ENCODE results near the gene GARIN5A.
"Not testable (repeated sequence)": the region's sequence is repeated elsewhere in the genome, so short reads cannot be mapped to it uniquely, and the experiment has no call there.

The GARIN5A gene

GRCh38 chr19:50450369-50451222 is 26.1 kb downstream of the GARIN5A start:
- no peak for DNase-seq (ENCODE audit: low read depth, low spot score)
- TF ChIP-seq CTCF (IDR thresholded peaks at IDR 0.05; ENCODE audit: low read depth, low read length) = no peak
- in situ Hi-C loops (cut with HindIII; ENCODE audit: low sequenced_read_pairs) = no loop called here
- H3K4me3 ChIP-seq (ENCODE audit: low read depth, low read length) = no peak overlapping the region

GRCh38 chr19:50449236-50449899 is 27.3 kb downstream of the GARIN5A start:
- in situ Hi-C loops (cut with HindIII; ENCODE audit: low sequenced_read_pairs) = no loop called here
- DNase-seq (ENCODE audit: low read depth, low spot score) = no peak
- no peak for TF ChIP-seq CTCF (IDR thresholded peaks at IDR 0.05; ENCODE audit: low read depth, low read length)
- no peak overlapping the region for H3K4me3 ChIP-seq (ENCODE audit: low read depth, low read length)

- no peak for TF ChIP-seq CTCF (IDR thresholded peaks at IDR 0.05; ENCODE audit: low read depth, low read length)
- in situ Hi-C loops (cut with HindIII; ENCODE audit: low sequenced_read_pairs) = no loop called here
- no peak for DNase-seq (ENCODE audit: low read depth, low spot score)
- no peak overlapping the region for H3K4me3 ChIP-seq (ENCODE audit: low read depth, low read length)
Observed at GRCh38 chr19:50447750-50448149, 28.9 kb downstream of the GARIN5A start.

- no peak for TF ChIP-seq CTCF (IDR thresholded peaks at IDR 0.05; ENCODE audit: low read depth, low read length)
- H3K4me3 ChIP-seq (ENCODE audit: low read depth, low read length) = no peak overlapping the region
- DNase-seq (ENCODE audit: low read depth, low spot score) = no peak
- in situ Hi-C loops (cut with HindIII; ENCODE audit: low sequenced_read_pairs) = no loop called here
Observed at GRCh38 chr19:50447053-50447452, 29.6 kb downstream of the GARIN5A start.

- in situ Hi-C loops (cut with HindIII; ENCODE audit: low sequenced_read_pairs) = no loop called here
- no peak for TF ChIP-seq CTCF (IDR thresholded peaks at IDR 0.05; ENCODE audit: low read depth, low read length)
- DNase-seq (ENCODE audit: low read depth, low spot score) = no peak
- H3K4me3 ChIP-seq (ENCODE audit: low read depth, low read length) = no peak overlapping the region
Observed at GRCh38 chr19:50444059-50444458, 32.6 kb downstream of the GARIN5A start.

GRCh38 chr19:50439130-50439529 is 37.5 kb downstream of the GARIN5A start:
- in situ Hi-C loops (cut with HindIII; ENCODE audit: low sequenced_read_pairs); DNase-seq (ENCODE audit: low read depth, low spot score); H3K4me3 ChIP-seq (ENCODE audit: low read depth, low read length): not testable (repeated sequence)

- H3K4me3 ChIP-seq (ENCODE audit: low read depth, low read length) = no peak overlapping the region
- in situ Hi-C loops (cut with HindIII; ENCODE audit: low sequenced_read_pairs) = no loop called here
- DNase-seq (ENCODE audit: low read depth, low spot score) = no peak
- no peak for TF ChIP-seq CTCF (IDR thresholded peaks at IDR 0.05; ENCODE audit: low read depth, low read length)
Observed at GRCh38 chr19:50437862-50438449, 38.7 kb downstream of the GARIN5A start.

Measured in astrocyte of the spinal cord (primary cell).